ENCODE measurements around the gene TRAM2. TPM values are rescaled to one million over a fixed set of nuclear protein-coding genes. Genes with fewer than 3 reads are reported as not detected.

The TRAM2 gene
- total RNA-seq, 2 experiments from 2014 or later: 7.1 to 7.6 TPM

DNA sequence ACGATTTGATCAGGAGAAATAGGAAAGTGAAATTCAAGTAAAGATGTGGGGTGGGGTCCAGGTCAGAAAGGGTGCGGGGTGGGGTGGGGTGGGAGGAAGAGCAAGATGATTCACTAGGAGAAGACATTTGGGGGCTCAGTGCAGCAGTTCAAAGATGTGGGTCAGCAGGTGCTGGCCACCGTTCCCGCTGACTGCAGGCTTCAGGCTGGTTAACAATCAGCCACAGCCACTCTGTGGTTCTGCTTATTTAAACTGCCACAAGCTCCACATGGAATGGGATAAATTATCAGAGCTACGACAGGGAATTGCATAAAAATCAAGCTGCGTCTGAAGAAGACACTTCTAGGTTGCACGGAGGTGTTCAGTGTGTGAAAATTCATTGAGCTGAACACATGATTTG lies 49.4 kb downstream of the TRAM2 start:
- intact Hi-C loops (cut with DNase I, micrococcal nuclease): no loop called here
- Histone ChIP-seq H3K27ac (ENCODE audit: low read depth in 1 of 2, low read length in 2 of 2) (no peak overlapping the region), H3K27me3 (ENCODE audit: control insufficient read depth in 1 of 2, insufficient read depth in 2 of 2, low read length in 2 of 2) (no peaks in the 10 kb centered on the region), H3K4me3 (ENCODE audit: low read length) (no peak overlapping the region), H3K36me3 (ENCODE audit: insufficient read depth, low read length) (no peaks in the 10 kb centered on the region), H3K4me1 (ENCODE audit: insufficient read depth, low read length) (no peaks in the 10 kb centered on the region), H3K9me3 (ENCODE audit: control insufficient read depth in 1 of 2, insufficient read depth in 1 of 2, low read length in 2 of 2) (no peaks in the 10 kb centered on the region)
- H3K27ac Mint-ChIP-seq: no peak overlapping the region
- ChIA-PET POLR2A (no interaction called here), CTCF (no interaction called here)
- ATAC-seq (ENCODE audit: poor library complexity): no peak
- no peaks in the 10 kb centered on the region for H3K9me3 Mint-ChIP-seq
- no peak overlapping the region for H3K4me3 Mint-ChIP-seq
- no peak for DNase-seq
- H3K36me3 Mint-ChIP-seq (ENCODE audit: low read depth): no peaks in the 10 kb centered on the region
- H3K27me3 Mint-ChIP-seq: no peaks in the 10 kb centered on the region
- TF ChIP-seq, protein P1, sequence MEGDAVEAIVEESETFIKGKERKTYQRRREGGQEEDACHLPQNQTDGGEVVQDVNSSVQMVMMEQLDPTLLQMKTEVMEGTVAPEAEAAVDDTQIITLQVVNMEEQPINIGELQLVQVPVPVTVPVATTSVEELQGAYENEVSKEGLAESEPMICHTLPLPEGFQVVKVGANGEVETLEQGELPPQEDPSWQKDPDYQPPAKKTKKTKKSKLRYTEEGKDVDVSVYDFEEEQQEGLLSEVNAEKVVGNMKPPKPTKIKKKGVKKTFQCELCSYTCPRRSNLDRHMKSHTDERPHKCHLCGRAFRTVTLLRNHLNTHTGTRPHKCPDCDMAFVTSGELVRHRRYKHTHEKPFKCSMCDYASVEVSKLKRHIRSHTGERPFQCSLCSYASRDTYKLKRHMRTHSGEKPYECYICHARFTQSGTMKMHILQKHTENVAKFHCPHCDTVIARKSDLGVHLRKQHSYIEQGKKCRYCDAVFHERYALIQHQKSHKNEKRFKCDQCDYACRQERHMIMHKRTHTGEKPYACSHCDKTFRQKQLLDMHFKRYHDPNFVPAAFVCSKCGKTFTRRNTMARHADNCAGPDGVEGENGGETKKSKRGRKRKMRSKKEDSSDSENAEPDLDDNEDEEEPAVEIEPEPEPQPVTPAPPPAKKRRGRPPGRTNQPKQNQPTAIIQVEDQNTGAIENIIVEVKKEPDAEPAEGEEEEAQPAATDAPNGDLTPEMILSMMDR (IDR thresholded peaks at IDR 0.05): no peak
- H3K4me1 Mint-ChIP-seq (ENCODE audit: low read depth): peaks cover 17% of the 10 kb centered on the region

DNA sequence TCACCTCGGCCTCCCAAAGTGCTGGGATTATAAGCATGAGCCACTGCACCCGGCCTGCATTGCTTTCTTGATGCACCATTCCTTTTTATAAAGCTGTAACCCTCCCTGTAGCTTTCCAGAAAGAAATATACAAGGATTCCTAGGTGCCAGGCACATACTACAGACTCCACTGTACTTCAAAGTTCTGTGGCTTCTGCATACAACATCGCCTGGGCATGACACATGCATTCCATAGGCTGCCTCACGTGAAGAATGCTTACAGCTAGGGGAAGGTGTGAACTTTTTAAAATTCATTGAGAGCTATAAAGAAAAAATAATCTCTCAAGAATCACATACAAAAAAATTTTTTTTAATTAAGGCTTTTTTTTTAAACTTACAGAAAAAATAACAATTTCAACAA lies 50.2 kb downstream of the TRAM2 start:
- H3K27ac Mint-ChIP-seq: no peak overlapping the region
- no peaks in the 10 kb centered on the region for H3K9me3 Mint-ChIP-seq
- Histone ChIP-seq H3K27ac (ENCODE audit: low read depth in 1 of 2, low read length in 2 of 2) (no peak overlapping the region), H3K36me3 (ENCODE audit: insufficient read depth, low read length) (no peaks in the 10 kb centered on the region), H3K4me3 (ENCODE audit: low read length) (no peak overlapping the region), H3K4me1 (ENCODE audit: insufficient read depth, low read length) (no peaks in the 10 kb centered on the region), H3K9me3 (ENCODE audit: control insufficient read depth in 1 of 2, insufficient read depth in 1 of 2, low read length in 2 of 2) (no peaks in the 10 kb centered on the region), H3K27me3 (ENCODE audit: control insufficient read depth in 1 of 2, insufficient read depth in 2 of 2, low read length in 2 of 2) (no peaks in the 10 kb centered on the region)
- POLR2A ChIA-PET: no interaction called here
- peaks cover 17% of the 10 kb centered on the region for H3K4me1 Mint-ChIP-seq (ENCODE audit: low read depth)
- H3K36me3 Mint-ChIP-seq (ENCODE audit: low read depth): no peaks in the 10 kb centered on the region
- DNase-seq: no peak
- intact Hi-C loops (cut with DNase I, micrococcal nuclease): no loop called here
- no peak overlapping the region for H3K4me3 Mint-ChIP-seq
- H3K27me3 Mint-ChIP-seq: no peaks in the 10 kb centered on the region
- CTCF ChIA-PET: no interaction called here
- TF ChIP-seq, protein P1 (IDR thresholded peaks at IDR 0.05): no peak
- no peak for ATAC-seq (ENCODE audit: poor library complexity)

DNA sequence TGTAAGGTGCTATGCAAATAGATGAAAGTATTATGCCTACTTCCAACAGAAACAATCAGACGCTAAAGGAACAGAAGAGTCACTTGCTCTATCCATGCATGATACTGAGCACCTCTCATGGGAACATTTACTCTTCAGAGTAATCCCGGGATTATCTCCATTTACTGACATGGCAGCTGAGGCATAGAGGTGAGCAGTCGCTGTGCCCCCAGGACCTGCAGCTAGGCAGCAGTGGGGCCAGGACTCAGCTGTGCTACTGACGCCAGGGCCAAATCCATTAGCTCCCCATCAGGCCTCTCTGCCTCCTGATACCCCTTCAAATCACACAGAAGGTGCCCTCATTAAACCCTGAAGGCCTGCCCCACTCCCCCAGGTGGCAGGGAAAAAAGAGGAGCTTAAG lies 51.9 kb downstream of the TRAM2 start:
- Histone ChIP-seq H3K9me3 (ENCODE audit: control insufficient read depth in 1 of 2, insufficient read depth in 1 of 2, low read length in 2 of 2) (no peaks in the 10 kb centered on the region), H3K4me3 (ENCODE audit: low read length) (no peak overlapping the region), H3K27me3 (ENCODE audit: control insufficient read depth in 1 of 2, insufficient read depth in 2 of 2, low read length in 2 of 2) (no peaks in the 10 kb centered on the region), H3K36me3 (ENCODE audit: insufficient read depth, low read length) (no peaks in the 10 kb centered on the region), H3K27ac (ENCODE audit: low read depth in 1 of 2, low read length in 2 of 2) (no peak overlapping the region), H3K4me1 (ENCODE audit: insufficient read depth, low read length) (no peaks in the 10 kb centered on the region)
- no peak for DNase-seq
- no peaks in the 10 kb centered on the region for H3K9me3 Mint-ChIP-seq
- ATAC-seq (ENCODE audit: poor library complexity): no peak
- no peak overlapping the region for H3K4me3 Mint-ChIP-seq
- TF ChIP-seq, protein P1 (IDR thresholded peaks at IDR 0.05): no peak
- ChIA-PET CTCF (interaction anchor here (0.8 kb wide), 1 partner anchor 117 kb away, joined by 3 read pairs; no protein-coding TSS in a partner anchor), POLR2A (no interaction called here)
- no peaks in the 10 kb centered on the region for H3K27me3 Mint-ChIP-seq
- intact Hi-C loops (cut with DNase I, micrococcal nuclease): no loop called here
- no peak overlapping the region for H3K27ac Mint-ChIP-seq
- H3K4me1 Mint-ChIP-seq (ENCODE audit: low read depth): peaks cover 17% of the 10 kb centered on the region
- peaks cover 2% of the 10 kb centered on the region for H3K36me3 Mint-ChIP-seq (ENCODE audit: low read depth)

Data from CD4-positive, alpha-beta T cell (primary cell).